Fibroblast of skin of abdomen (primary cell): ENCODE results near the gene C16orf95.
"Not testable (repeated sequence)": the region's sequence is repeated elsewhere in the genome, so short reads cannot be mapped to it uniquely, and the experiment has no call there.

Experiments
- DNase-seq: peaks from one replicate; pipeline ENCODE4 v3.0.0-alpha.2; 2013

The C16orf95 gene

DNA sequence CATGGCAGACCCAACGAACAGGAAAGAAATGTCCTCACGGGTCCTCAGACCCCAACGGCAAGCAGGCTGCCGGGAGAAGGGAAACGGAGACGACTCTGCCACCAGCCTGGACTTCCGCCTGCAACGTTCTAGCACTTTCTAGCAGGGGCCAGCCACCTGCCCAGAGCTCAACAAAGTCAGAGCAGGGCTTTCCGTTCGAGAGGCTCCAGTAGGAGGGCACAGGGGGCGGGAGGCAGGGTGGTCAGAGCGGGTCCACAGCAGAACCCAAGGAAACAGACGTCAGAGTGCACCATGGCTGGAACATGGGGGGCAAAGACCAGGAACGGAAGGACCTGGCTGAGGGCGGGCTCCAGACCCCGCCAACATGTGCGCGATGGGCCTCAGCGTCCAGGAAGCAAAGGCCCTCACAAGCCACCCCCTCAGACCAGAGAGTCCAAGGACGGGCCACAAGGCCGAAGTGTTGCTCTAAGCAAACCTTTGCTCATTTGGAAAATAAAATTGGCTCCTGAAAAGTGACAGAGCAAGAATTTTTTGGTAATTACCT lies 29.4 kb upstream of the C16orf95 start:
- DNase-seq = no peak

DNA sequence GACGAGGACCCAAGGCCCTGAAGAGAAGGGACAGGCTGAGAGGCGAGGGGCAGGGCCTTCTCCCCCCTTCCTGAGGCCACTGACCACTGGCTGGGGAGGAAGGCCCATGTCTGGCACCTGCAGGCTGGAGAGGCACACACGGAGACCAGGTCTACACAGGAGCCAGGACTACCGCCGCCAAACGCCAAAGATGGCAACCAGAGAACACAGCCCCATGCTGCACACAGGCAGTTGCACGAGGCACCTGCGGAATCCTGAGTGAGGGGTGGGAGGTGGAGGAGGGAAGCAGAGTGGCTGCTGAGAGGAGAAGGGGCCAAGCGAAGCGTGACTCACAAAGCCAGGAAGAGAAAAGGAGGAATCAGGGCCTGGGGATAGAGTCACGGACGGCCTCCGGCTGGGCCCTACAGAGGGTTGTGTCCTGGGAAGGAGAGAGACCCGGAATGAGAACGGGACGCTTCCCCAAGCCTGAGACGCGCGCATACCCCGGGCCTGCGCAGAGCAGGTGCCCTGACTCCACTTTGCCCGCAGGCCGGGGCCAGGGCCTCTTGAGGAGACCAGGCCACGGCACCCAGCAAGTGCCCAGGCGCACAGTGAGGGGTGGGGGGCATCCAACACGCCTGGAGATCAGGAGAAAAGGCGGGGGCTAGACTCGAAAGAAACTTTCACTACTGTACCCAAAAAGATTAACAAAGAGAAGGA lies 28.7 kb upstream of the C16orf95 start:
- DNase-seq = no peak

DNA sequence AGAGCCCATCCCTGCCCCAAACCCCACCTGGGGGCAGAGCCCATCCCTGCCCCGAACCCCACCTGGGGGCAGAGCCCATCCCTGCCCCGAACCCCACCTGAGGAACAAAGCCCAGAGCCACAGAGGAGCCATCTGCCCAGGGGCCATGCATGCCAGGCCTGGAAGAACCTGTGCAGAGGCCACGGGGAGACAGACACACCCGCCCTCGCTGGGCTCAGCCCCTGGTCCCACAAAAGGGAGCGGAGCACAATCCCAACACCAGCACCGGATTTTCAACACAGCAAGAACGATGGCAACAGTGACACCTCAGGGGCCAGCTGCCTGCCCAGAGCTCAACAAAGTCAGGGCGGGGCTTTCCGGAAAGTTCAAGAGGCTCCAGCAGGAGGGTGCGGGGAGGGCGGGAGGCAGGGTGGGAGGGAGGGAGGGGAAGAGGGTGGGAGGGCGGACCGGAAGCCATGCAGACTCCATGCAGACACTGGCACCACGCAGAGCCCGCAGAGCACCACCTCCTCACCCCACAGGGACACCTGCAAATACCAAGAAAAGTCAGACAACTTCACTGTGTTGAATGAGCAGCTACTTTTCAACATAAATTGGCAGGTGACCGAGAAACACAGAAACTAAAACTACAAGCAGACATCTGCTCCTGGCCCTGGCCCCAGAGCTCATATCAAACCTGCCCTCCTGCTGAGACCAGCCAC lies 27.9 kb upstream of the C16orf95 start:
- peak; percentile 15 for DNase-seq

DNA sequence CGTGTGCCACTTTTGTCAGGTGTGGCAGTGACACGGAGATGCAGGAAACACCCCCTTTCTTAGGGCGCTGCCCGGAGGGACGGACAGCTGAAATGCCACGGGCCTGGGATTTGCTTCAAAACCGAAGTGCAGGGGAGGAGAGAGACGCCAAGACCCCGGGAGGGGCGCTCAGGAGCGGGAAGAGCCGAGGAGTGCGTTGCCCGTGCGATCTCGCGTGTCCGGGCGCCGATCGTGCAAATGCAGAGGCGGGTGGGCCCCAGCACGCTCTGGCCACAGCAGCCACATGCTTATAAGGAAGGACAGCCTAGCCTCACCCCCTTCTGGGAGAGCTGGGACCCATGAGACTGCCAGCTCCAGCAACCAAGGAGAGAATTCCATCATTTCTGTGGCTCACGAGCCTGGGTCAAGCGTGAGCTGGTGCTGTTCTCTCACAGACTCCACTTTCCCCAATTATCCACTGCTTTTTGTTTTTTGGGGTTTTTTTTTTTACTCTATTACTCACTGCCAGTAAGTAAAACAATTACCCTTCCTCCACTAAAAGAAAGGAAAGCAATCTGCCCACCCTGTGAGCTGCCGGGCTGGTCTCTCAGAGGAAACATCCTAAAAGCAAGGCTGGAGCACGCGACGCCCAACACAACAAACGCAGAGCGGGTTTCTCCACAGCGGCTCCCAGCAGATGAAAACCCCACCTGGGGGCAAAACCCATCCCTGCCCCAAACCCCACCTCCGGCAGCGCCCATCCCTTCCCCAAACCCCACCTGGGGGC lies 27.2 kb upstream of the C16orf95 start:
- no peak for DNase-seq

DNA sequence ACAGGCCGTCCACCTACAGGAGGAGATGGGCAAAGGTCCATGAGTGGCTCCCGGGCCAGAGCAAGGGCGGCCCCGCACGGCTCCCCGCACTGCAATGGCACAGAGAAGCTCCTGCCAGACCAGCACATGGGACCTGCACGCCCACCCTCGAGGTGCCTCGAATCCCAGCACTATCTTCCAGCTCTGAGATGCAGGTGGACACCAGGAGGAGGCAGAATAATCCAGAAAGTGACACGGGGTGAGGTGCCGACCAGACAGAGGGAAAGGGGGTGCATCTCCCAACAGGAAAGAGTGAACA lies 26.5 kb upstream of the C16orf95 start:
- DNase-seq = no peak

DNA sequence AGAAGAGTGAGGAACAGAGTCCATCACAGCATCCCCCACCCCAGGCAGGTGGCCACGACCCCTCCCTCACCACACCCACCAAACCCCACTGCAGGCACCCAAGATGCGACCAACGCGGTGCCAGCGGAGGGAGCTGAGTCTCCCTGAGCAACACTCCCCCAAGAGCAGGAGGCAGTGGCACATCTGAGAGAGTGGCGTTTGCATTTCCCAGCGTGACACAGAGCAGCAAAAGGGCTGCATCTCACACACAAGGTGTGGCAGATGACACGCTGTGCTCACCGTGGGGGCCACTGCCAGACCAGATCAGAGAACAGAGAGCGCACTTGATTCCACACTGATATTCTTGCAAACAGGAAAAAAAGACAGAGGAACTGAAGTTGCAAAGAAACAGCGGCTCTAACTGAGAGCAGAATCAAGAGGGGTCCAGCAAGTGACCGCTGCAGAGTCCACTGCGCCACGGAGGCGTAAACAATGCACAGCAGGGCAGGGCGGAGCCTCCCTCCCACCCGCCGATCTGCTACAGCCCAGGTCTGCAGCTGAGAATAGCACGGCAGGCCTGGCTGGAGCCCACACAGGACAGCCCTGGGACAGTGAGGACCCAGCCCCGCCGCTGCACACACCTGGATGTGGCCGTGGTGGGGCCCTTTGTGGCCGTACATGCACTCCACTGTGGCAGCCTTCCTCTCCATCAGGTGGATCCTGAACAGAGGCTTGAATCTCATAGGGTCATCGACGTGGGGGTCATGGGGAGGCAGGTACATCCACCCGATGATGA lies 26.0 kb upstream of the C16orf95 start:
- no peak for DNase-seq

DNA sequence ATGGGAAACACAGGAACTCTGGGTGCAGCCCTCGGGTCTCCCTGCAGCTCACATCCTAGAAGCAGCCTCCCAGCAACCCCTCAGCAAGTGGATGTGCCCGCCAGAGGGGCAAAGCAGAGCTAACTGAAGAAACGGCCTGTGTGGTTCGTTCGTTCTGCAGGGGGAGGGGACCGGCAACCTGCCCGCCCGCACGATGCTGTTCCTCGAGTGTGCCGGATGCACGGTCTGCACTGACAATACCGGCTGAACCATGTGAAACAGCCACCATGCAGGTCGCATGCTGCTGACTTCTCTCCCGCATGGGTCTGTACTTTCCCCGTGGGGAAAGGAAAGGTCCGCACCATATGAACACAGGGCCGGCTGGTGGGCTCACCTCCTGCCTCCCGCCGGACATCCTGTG lies 25.3 kb upstream of the C16orf95 start:
- DNase-seq = no peak

DNA sequence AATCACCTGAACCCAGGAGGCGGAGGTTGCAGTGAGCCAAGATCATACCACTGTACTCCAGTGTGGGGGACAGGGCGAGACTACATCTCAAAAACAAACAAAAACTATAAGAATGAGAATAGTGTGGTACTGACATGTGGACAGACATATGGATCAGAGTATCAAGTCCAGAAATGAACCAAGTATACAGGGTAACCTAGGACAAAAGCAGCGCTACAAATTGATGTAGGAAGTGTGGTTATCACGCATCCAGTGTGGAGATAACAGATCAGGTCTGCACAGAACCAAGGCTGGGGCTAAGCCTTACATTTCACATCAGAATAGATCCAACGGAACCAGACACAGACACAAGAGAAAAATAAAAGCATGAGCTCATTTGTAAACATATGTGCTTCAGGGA lies 23.0 kb upstream of the C16orf95 start:
- DNase-seq = no peak

DNA sequence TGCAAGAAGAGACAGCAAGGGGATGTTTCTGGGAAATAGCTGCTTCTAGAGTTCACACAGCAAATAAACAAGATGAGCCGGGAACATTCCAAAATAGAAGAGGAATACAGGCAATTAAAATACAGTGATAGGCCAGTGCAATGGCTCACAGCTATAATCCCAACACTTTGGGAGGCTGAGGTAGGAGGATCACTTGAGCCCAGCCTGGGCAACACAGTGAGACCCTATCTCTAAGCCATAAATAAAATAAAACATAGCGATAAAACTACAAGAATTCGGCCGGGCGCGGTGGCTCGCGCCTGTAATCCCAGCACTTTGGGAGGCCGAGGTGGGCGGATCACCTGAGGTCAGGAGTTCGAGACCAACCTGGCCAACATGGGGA lies 22.5 kb upstream of the C16orf95 start:
- not testable (repeated sequence) for DNase-seq

DNA sequence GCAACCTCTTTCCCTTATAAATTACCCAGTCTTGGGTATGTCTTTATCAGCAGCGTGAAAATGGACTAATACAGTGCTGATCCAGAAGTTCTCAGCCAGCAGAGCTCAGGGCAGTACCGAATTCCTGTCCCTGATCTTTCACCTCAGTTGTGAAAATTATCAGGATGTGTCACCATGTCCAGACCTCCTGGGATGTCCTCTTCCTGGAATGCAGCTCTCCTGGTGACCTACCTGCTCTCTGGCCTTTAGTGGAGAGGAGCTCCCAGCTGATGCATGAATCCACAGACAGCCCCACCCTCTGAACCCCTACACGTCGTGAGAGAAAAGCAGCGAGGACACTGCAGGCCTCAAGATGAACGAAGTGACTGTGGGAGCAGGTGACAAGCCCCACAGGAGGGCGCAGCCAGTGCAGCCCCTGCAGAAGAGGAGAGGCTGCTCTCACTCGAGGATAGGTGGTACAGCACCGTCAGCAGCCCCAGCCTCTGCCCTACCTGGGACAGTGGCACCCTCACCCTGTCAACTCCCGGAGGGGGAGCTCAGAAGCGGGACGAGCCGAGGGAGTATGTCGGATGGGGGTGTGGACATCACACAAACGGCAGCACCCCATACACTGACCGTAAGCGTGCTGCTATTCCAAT lies 22.0 kb upstream of the C16orf95 start:
- no peak for DNase-seq

DNA sequence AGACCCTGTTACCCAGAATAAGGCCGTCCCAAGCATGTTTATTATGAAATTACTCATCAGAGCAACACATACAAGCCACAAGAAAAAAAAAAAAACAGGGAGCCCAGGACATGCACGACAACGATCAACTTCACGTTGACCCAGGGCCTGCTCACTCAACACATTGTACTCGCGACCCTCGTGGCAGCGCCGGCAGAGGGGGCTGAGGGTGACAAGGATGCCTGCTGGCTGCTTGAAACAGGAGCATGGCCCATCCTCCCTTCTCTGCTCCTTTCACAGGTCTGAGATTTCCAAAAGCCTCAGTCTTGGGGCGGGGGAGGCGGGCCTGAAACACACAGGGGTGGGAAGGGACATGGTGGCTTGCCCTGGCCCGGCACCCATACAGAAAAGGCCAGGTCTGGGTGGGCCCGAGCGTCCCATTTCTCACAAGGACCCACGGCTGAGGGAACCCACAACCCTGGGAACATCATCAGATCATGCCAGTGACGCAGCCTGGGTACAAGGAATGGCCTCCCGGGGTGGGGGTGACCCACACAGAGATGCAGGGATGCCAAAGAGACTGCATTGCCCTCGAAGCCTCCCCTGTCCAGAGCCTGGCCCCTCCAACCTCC lies 21.1 kb upstream of the C16orf95 start:
- no peak for DNase-seq

DNA sequence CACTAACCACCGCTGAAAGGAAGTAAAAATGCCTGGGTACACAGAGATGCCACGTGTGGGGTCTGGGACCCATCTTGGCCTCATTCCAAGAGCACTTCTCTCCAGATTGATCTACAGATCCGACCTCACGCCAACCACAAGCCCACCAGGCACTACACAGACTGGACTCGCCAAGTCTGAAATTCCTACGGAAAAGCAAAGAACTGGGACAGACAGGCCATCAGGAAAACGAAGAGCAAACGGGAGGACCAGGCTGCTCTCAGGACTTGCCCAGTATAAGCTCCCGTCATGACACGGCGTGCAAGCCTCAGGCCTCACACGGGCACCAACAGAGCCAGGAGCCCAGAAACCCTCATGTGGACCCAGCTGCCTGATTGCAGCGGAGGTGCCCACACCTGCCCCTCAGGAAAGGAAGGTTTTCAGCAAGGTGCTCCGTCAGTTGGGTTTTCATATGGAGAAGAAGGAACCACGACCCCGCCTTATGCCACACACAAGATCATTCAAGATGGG lies 20.1 kb upstream of the C16orf95 start:
- DNase-seq = no peak

DNA sequence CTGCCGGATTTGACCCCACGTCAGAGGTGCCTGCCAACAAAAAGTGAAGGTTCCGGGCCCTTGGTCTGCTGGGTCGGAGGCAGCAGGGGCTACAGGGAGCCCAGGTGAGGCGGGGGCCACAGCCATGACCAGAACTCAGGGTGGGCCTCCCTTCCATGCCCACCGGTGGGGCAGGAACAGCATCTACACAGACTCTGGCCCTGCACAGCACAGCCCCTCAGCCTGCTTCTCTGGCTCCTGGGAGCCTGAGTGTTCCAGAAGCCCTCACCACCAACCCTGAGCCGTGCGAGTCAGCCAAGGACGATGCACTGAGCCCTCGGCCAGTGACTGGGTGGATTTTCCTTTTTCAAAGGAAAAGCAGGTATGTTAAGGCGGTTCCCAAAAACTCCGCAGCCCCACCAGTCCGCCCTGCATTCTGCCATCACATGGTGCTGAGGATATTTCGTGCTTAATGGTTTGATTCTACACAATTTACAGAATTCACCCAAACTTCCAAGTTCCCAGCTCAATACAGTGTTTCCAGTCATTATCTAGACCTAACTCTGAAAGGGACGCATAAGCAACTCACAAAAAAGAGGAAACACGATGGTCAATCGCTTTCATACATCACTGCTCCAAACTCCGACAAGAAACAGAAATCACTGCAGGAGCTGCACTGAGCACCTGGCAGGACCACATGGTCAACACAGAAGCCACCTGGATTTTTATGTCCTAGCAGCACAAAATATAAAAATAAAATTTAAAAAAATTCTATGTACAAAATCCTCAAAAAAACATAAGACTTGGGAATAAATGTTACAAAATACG lies 19.4 kb upstream of the C16orf95 start:
- DNase-seq = no peak

DNA sequence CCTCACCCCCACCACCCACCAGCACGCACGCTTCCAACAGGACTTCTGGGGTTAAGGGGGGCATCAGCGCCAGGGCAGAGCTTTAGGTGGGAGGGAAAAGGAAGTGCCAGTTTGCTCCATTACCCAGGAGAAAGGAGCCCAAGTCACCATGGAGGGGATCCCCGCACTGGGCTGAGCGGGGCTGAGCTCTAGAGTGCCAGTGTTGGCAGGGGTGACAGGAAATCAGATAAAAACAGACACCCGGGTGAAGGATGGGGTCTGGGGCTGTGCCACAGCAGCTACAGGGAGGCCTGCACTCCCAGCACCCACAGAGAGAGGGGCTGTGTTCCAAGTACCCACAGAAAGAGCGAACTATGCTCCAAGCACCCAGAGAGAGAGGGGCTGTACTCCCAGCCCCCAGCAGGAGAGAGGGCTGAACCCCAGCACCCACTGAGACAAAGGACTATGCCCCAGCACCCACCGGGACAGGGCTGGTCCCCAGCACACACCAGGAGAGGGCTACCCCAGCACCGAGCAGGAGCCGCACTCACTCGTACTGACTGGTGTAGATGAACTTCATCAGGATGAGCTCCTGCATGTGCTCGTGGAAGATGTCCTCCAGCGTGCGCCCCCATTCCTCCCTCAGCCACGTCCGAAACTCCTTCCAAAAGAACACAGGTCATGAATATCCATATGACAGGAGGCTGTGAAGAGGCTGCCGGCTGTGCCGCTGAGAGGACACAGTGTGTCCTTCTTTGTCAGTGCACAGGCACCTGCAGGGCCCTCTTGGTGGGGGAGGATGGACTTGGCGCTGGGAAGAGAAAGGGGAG lies 18.6 kb upstream of the C16orf95 start:
- no peak for DNase-seq

DNA sequence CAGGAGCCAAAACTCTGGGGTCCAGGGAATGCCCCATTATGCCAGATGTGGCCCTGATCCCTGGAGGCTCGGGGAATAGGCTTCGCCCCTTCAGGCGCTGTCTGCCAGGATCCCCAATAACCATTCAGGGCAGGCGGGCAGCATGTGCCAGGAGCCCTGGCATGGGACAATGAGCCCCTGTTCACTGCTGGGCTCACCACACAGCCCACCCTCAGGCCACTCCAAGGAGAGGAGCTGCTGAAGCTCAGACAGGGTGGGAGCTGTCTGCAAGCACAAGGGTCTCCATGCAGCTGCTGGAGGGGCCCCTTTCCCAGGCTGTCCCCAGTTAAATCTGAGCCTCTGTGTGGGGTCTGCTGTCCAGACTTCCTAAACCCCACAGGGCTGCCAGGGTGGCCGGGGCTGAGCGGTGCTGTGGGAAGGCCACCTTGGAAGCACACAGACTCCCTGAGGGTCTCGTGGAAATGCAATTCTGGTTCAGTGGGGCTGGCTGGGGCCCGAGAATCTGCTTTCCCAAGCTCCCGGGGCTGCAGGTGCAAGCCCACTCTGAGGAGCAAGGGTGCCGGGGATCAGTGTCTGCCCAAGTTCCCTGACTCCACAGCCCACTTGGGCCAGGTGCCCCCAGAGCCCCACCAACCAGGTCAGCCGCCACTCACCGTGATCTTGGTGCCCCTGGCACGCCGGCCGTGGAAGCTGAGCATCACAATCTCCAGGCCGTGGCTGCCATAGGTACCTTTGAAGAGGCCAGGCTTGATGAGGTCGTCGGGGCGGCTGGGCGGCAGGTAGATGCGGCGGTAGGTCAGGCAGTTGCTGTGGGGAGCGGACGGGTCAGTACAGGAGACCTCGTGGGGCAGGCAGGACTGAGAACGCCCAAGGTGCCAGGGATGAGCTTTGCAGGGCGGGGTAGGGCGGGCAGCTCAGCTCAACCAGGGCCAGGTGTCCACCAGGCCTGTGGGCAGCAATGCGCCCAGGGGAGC lies 17.7 kb upstream of the C16orf95 start:
- no peak for DNase-seq

DNA sequence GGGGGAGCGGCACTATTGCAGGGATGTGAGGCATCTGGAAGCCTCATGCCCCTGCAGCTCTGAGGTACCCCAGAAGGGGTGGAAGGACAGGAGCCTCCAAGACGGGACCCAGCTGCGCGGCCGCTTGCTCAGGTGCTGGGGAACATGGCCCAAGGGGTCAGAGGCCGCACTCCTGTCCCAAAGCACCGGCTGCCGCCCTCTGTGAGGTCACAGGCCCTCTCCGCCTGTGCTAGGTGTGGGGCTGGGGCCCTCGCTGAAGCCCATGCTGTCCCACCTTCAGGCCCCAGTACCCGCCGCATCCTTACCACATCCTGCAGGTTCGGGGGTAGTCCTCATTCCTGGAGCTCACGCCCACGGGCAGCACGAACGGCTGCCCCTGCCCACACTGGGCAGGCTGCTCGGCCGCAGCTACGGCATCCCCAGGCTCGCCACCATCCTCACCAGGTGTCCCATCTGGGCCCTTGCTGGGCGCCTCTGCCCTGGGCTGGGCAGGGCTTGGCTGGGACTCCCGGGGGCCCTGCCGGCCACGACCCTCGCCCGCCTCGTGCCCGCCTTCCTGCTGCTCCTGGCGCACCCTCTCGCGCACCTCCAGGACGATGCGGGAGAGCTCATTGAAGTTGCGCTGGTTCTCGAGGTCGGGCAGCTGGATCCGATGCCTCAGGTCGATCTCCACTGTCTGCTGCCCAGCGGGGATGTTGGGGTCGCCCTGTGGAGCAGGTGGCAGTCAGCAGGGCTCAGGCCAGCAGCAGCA lies 16.6 kb upstream of the C16orf95 start:
- no peak for DNase-seq

DNA sequence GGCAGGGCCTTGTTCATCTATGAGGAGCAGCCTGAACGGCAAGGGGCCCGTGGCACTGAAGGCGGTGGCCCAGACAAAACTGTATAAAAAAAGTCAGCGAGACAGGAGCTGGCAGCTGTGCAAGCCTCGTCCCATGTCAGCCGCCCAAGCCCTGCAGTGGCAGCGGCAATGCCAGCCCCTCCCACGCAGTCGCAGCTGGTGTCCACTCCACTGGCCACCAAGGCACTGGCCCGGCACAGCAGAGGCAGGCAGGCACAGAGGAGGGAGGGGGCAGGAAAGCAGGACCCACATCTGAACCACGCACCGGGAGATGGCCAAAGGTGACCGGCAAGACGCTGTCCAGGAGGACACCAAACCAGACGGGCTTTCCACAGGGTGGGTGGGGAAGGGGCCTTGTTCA lies 15.9 kb upstream of the C16orf95 start:
- no peak for DNase-seq

DNA sequence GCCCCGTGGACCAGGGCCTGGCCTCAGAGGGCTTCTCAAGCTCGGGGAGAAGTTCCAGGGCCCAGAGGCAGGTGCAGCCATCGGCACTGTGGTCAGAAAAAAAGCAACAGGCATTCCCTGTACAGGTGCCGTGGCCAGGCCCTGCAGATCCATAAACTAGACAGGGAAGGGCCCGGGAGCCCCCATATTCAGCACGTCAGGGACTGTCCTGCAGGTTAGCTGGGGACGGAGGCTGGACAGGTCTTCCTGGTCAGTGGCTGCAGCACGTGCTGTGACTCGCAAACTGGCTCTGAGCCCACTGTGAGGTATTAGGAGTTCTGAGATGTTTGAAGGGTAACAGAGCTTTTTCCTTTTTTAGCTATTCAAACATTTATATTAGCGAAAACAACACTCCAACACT lies 15.0 kb upstream of the C16orf95 start:
- no peak for DNase-seq
